Measurements from ENCODE around the gene MAGI1. TPM values are rescaled to one million over a fixed set of nuclear protein-coding genes. Genes with fewer than 3 reads are reported as not detected.

The MAGI1 gene
- total RNA-seq, 2 donors from 2014 or later: 38.6 to 45.1 TPM

- no peak for DNase-seq
- Mint-ChIP-seq H3K9me3 (no peaks in the 10 kb centered on the region), H3K27me3 (ENCODE audit: insufficient read depth) (no peaks in the 10 kb centered on the region), H3K4me1 (peaks cover 8% of the 10 kb centered on the region), H3K36me3 (ENCODE audit: low read depth) (peaks cover 1% of the 10 kb centered on the region), H3K4me3 (no peak overlapping the region), H3K27ac (no peak overlapping the region)
- Histone ChIP-seq H3K4me1 (ENCODE audit: control insufficient read depth, insufficient read depth, low read length) (no peaks in the 10 kb centered on the region), H3K36me3 (ENCODE audit: control insufficient read depth, insufficient read depth, low read length) (no peaks in the 10 kb centered on the region), H3K9me3 (ENCODE audit: control insufficient read depth, low read length) (no peaks in the 10 kb centered on the region), H3K4me3 (ENCODE audit: low read length) (no peak overlapping the region), H3K9ac (ENCODE audit: extremely low read depth, low read length, poor library complexity, severe bottlenecking) (no peak overlapping the region), H3K27me3 (ENCODE audit: control insufficient read depth, insufficient read depth, low read length, poor library complexity, severe bottlenecking) (no peaks in the 10 kb centered on the region), H3K27ac (ENCODE audit: low read depth, low read length) (no peak overlapping the region)
- no peak for TF ChIP-seq CTCF (conservative IDR thresholded peaks at IDR 0.05)
- 68 to 75% methylated on average over 6 of the region's 6 CpGs for WGBS, 2 experiments (ENCODE audit: insufficient coverage in 1 of 2, insufficient read length in 1 of 2)
These were observed 167.2 kb downstream of the MAGI1 start for GRCh38 chr3:65871305-65872141.

- DNase-seq: no peak
- Mint-ChIP-seq H3K9me3 (no peaks in the 10 kb centered on the region), H3K4me3 (no peak overlapping the region), H3K4me1 (peaks cover 2% of the 10 kb centered on the region), H3K27ac (no peak overlapping the region), H3K27me3 (ENCODE audit: insufficient read depth) (no peaks in the 10 kb centered on the region), H3K36me3 (ENCODE audit: low read depth) (peaks cover 1% of the 10 kb centered on the region)
- Histone ChIP-seq H3K9me3 (ENCODE audit: control insufficient read depth, low read length) (no peaks in the 10 kb centered on the region), H3K9ac (ENCODE audit: extremely low read depth, low read length, poor library complexity, severe bottlenecking) (no peak overlapping the region), H3K4me3 (ENCODE audit: low read length) (no peak overlapping the region), H3K36me3 (ENCODE audit: control insufficient read depth, insufficient read depth, low read length) (no peaks in the 10 kb centered on the region), H3K4me1 (ENCODE audit: control insufficient read depth, insufficient read depth, low read length) (no peaks in the 10 kb centered on the region), H3K27me3 (ENCODE audit: control insufficient read depth, insufficient read depth, low read length, poor library complexity, severe bottlenecking) (no peaks in the 10 kb centered on the region), H3K27ac (ENCODE audit: low read depth, low read length) (no peak overlapping the region)
- no peak for TF ChIP-seq CTCF (conservative IDR thresholded peaks at IDR 0.05)
- WGBS, 2 experiments (ENCODE audit: insufficient coverage in 1 of 2, insufficient read length in 1 of 2): 86 to 87% methylated on average over 6 to 9 of the region's 9 CpGs
These were observed 168.9 kb downstream of the MAGI1 start for GRCh38 chr3:65869798-65870197.

- H3K9me3 ChIP-seq (ENCODE audit: control insufficient read depth, low read length): no peaks in the 10 kb centered on the region
- DNase-seq: no peak
- no peak overlapping the region for H3K4me3 ChIP-seq (ENCODE audit: low read length)
- no peaks in the 10 kb centered on the region for H3K27me3 ChIP-seq (ENCODE audit: control insufficient read depth, insufficient read depth, low read length, poor library complexity, severe bottlenecking)
- H3K36me3 ChIP-seq (ENCODE audit: control insufficient read depth, insufficient read depth, low read length): no peaks in the 10 kb centered on the region
- TF ChIP-seq CTCF (conservative IDR thresholded peaks at IDR 0.05): no peak
- no peak overlapping the region for H3K9ac ChIP-seq (ENCODE audit: extremely low read depth, low read length, poor library complexity, severe bottlenecking)
- Mint-ChIP-seq H3K9me3 (no peaks in the 10 kb centered on the region), H3K4me1 (peaks cover 2% of the 10 kb centered on the region), H3K27me3 (ENCODE audit: insufficient read depth) (no peaks in the 10 kb centered on the region), H3K27ac (no peak overlapping the region), H3K36me3 (ENCODE audit: low read depth) (no peaks in the 10 kb centered on the region), H3K4me3 (no peak overlapping the region)
- H3K4me1 ChIP-seq (ENCODE audit: control insufficient read depth, insufficient read depth, low read length): no peaks in the 10 kb centered on the region
- WGBS, 2 experiments (ENCODE audit: insufficient coverage in 1 of 2, insufficient read length in 1 of 2): 93 to 98% methylated on average over 6 to 8 of the region's 9 CpGs
- H3K27ac ChIP-seq (ENCODE audit: low read depth, low read length): no peak overlapping the region
These were observed 171.1 kb downstream of the MAGI1 start for GRCh38 chr3:65867463-65868210.
